WTC11 (cell line): Measurements from ENCODE around the gene CCDC183.

Source experiments
- ATF1 ChIP-seq: sonication (generic); formaldehyde crosslinking; IDR thresholded peaks from 2 replicates; pipeline ENCODE4 v1.8.1; 2023; ENCODE audit warnings: mild to moderate bottlenecking, moderate library complexity, missing genetic modification reagents
- CTCF ChIP-seq: fragments of 200-600 bp; IDR thresholded peaks from 2 replicates; pipeline ENCODE4 v1.8.0; 2022; ENCODE audit warnings: antibody characterized with exemption
- E2F1 ChIP-seq: sonication (generic); formaldehyde crosslinking; IDR thresholded peaks from 2 replicates; pipeline ENCODE4 v1.8.0; 2022; ENCODE audit warnings: mild to moderate bottlenecking, missing genetic modification reagents
- ESRRA ChIP-seq: sonication (generic); formaldehyde crosslinking; IDR thresholded peaks from 2 replicates; pipeline ENCODE4 v1.8.1; 2022; ENCODE audit warnings: mild to moderate bottlenecking, missing genetic modification reagents, borderline replicate concordance
- FOXK1 ChIP-seq: sonication (generic); formaldehyde crosslinking; IDR thresholded peaks from 2 replicates; pipeline ENCODE4 v1.8.0; 2022; ENCODE audit warnings: mild to moderate bottlenecking, moderate library complexity, missing genetic modification reagents
- FOXP4 ChIP-seq: sonication (generic); formaldehyde crosslinking; IDR thresholded peaks from 2 replicates; pipeline ENCODE4 v1.8.0; 2022; ENCODE audit warnings: mild to moderate bottlenecking, missing genetic modification reagents
- JUN ChIP-seq: sonication (generic); formaldehyde crosslinking; IDR thresholded peaks from 2 replicates; pipeline ENCODE4 v1.8.0; 2023; ENCODE audit warnings: mild to moderate bottlenecking, missing genetic modification reagents
- MAX ChIP-seq: sonication (generic); formaldehyde crosslinking; IDR thresholded peaks from 2 replicates; pipeline ENCODE4 v1.8.0; 2022; ENCODE audit warnings: mild to moderate bottlenecking, missing genetic modification reagents
- PRDM15 ChIP-seq: sonication (generic); formaldehyde crosslinking; IDR thresholded peaks from 2 replicates; pipeline ENCODE4 v1.8.0; 2022; ENCODE audit warnings: missing genetic modification reagents
- PREB ChIP-seq: sonication (generic); formaldehyde crosslinking; IDR thresholded peaks from 2 replicates; pipeline ENCODE4 v1.8.1; 2022; ENCODE audit warnings: mild to moderate bottlenecking, missing genetic modification reagents, moderate library complexity, borderline replicate concordance
- RELA ChIP-seq: sonication (generic); formaldehyde crosslinking; IDR thresholded peaks from 2 replicates; pipeline ENCODE4 v1.8.1; 2022; ENCODE audit warnings: missing genetic modification reagents, mild to moderate bottlenecking, borderline replicate concordance
- TEAD4 ChIP-seq: sonication (generic); formaldehyde crosslinking; IDR thresholded peaks from 2 replicates; pipeline ENCODE4 v1.8.0; 2022; ENCODE audit warnings: mild to moderate bottlenecking, missing genetic modification reagents

GRCh38 chr9:136852664-136853595 is 56.8 kb downstream of the CCDC183 start:
- TF ChIP-seq CTCF: no peak
- TF ChIP-seq FOXK1 (CRISPR knock-in tag): no peak
- TF ChIP-seq JUN (CRISPR knock-in tag): no peak
- TF ChIP-seq FOXP4 (CRISPR knock-in tag): no peak
- TF ChIP-seq E2F1 (CRISPR knock-in tag): no peak
- TF ChIP-seq ATF1 (CRISPR knock-in tag): no peak
- no peak for TF ChIP-seq RELA (CRISPR knock-in tag)
- TF ChIP-seq PRDM15: no peak
- no peak for TF ChIP-seq TEAD4
- TF ChIP-seq PREB (CRISPR knock-in tag): no peak
- no peak for TF ChIP-seq MAX (CRISPR knock-in tag)
- TF ChIP-seq ESRRA: no peak
